ENCODE measurements around the gene FSIP1.

DNA sequence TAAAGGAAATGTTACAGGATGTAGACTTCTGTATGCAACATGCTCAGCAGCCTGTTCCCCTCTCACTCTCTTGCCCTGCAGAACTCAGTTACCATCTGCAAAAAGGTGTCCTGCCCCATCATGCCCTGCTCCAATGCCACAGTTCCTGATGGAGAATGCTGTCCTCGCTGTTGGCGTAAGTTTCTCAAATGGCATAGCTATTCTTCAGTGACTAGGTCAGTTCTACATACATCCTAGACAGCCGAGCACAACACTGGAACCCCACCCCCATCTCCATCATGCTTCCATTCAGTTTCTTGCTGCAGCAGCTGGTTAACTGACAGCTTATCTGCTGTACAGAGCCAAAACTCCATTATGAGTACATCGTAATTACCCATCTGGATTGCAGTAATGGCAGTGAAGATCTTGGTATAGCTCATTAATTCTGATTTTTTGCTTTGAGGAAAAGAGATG lies 197.2 kb downstream of the FSIP1 start:
- TF ChIP-seq POLR2A (IDR thresholded peaks at IDR 0.05), result no peak
- TF ChIP-seq, protein P1, sequence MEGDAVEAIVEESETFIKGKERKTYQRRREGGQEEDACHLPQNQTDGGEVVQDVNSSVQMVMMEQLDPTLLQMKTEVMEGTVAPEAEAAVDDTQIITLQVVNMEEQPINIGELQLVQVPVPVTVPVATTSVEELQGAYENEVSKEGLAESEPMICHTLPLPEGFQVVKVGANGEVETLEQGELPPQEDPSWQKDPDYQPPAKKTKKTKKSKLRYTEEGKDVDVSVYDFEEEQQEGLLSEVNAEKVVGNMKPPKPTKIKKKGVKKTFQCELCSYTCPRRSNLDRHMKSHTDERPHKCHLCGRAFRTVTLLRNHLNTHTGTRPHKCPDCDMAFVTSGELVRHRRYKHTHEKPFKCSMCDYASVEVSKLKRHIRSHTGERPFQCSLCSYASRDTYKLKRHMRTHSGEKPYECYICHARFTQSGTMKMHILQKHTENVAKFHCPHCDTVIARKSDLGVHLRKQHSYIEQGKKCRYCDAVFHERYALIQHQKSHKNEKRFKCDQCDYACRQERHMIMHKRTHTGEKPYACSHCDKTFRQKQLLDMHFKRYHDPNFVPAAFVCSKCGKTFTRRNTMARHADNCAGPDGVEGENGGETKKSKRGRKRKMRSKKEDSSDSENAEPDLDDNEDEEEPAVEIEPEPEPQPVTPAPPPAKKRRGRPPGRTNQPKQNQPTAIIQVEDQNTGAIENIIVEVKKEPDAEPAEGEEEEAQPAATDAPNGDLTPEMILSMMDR (IDR thresholded peaks at IDR 0.05), result no peak
